NOMO-1 treated with dmso at 0.1 percent for 144 hours (cell line): Measurements from ENCODE around the gene MYL7.
"Not testable (repeated sequence)": the region's sequence is repeated elsewhere in the genome, so short reads cannot be mapped to it uniquely, and the experiment has no call there.

ENCODE experiments used
- DNase-seq: peaks from one replicate; lab custom pipeline; 2025; ENCODE audit not compliant: unreplicated experiment; lab: John Stamatoyannopoulos, UW

The MYL7 gene, protein sequence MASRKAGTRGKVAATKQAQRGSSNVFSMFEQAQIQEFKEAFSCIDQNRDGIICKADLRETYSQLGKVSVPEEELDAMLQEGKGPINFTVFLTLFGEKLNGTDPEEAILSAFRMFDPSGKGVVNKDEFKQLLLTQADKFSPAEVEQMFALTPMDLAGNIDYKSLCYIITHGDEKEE

GRCh38 chr7:44141221-44141850, at the start of gene MYL7:
TSS of gene MYL7 (minus strand) at chr7:44141332. CDS start at chr7:44141305, 27 bp downstream.
- DNase-seq: no peak

DNA sequence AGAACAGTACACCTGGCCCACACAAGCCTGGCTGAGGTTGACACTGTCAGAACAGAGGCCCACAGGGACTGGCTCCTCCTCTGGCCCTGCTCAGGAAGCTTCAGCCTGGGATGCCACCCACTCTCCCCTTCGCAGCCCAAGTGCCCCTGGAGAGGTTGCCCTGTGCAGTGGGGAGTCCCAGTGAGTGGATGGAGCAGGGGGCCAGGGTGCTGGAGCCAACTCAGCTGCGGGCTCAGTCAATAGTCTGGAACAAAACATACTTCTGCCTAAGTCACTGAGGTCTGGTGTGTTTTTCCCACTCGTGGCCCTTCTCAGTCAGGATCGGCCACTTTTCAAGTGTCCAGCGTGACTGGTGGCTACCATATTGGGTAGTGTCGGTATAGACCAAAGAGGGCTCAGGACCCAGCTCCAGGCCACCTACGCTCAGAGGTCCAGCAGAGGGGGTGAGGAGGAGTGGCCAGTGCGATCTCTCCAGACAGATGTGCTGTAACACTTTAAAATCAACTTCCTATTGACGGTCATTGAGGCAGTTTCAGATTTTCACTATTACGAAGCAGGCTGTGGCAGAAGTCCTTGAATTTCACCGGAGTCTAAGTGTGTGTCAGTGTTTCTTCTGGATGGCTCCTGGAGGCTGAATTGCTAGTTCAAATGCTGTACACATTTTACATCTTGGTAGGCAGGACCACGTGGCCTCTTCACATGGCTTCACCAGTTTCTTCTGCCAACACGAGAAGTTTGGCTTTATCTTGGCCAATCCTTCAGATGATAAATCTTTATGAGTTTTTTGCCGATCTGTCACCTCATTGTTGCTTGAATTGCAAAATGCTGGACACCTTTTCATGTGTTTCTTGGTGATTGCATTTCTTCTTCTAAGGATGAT, 49.1 kb upstream of the MYL7 start:
- no peak for DNase-seq

GRCh38 chr7:44189286-44189992, 48.3 kb upstream of the MYL7 start, which contains the start of gene GCK:
TSS of gene GCK (minus strand) at chr7:44189439. CDS start at chr7:44188953, 486 bp downstream.
- no peak for DNase-seq

GRCh38 chr7:44188480-44189225, 47.5 kb upstream of the MYL7 start:
- DNase-seq: no peak

GRCh38 chr7:44187636-44188416, 46.7 kb upstream of the MYL7 start:
- DNase-seq: no peak

DNA sequence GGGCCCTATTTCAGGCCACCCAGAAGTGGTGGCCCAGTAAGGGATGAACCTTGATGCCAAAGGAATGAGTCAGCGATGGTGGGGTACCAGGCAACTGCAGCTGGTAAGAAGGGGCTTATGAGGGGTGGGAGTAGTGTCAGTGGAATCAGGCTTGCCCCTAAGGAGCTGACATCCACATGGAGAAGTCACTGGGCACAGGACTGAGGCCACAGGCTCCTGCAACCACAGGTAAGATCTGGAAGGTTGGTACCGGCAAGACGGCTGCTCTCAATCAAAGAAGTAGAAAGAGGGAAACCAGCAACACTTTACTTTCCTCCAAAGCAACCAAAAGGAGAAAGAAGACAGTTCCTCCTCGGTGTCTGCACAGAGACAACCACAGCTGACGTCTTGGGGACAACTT, 45.6 kb upstream of the MYL7 start:
- no peak for DNase-seq

DNA sequence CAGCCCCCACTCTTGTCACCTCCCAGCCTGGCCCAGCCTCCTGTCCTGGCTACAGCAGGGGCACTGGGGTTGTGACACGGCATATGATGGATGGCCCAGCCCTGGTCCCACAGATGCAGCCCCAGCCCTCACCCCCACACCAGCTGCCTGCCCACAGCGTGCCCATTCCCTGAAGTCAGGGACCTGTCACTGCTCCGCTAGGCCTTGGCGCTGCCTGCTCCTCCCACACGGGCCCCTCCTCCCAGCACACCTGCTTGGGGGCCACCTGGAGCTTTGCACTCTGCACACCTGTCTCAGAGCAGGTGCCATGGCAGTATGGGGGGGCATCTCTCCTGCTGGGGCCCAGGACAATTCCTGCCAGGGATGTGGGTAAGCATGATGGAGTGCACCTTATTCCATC, 44.6 kb upstream of the MYL7 start:
- DNase-seq: no peak

DNA sequence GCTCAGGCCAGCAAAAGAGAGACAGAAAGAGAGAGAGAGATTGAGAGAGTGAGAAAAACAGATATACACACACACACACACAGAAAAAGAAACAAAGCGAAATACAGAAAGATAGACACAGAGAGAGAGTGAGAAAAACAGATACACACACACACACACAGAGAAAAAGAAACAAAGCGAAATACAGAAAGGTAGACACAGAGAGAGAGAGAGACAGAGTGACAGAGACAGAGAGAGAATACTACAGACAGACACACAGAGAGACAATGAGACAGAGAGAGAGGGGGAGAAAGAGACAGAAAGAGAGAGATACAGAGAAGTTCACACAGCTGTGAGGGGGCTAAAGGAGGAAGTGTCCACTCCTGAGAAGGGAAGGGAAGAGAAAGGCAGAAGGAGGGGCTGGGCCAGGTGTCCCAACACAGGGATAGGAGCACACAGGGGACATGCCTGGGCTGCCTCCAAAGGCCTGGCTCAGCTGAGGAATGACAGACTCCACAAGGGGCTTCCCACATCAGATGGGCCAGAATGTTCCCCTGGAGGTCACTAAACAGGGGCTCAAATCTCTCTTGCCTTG, 43.8 kb upstream of the MYL7 start:
- no peak for DNase-seq

- DNase-seq: no peak
Measured at GRCh38 chr7:44184206-44184872, 43.2 kb upstream of the MYL7 start.

DNA sequence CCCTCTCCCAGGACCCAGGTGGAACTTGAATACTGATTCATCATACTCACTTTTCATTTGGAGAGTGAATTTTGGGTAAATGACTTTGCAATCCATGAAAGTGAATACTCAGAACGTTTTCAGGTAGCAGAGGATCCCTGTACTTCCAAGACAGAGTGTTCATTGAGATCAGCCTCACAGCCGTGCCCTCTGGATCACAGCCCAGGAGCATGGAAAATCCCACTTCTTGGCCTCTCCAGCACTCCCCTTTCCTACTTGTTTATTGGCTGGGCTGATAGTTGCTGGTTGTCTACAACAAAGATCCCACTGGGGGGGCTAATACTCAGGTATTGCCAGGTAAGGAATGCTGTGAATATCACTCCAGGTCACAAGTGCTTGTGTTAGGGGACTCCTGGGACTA, 42.3 kb upstream of the MYL7 start:
- DNase-seq: no peak

DNA sequence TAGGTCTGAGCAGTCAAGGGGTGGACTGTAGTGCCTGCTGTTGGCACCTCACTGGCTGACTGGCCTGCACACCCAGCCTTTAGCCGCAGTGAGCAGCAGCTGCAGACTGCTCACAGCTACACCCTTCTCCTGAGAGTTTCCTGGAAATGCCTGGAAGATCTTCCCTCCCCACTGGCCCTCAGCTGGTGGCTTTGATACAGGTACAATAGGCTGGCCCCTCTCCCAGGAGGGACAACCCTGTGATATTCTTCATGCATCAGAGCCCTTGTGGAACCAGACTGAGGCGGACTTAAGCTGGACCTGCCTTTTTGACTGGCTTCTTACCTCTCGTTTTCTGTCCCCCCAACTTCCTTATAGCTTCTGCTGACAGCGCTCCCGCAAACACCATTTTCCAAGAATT, 41.7 kb upstream of the MYL7 start:
- DNase-seq: no peak

GRCh38 chr7:44180631-44181030, 39.5 kb upstream of the MYL7 start:
- DNase-seq: no peak

DNA sequence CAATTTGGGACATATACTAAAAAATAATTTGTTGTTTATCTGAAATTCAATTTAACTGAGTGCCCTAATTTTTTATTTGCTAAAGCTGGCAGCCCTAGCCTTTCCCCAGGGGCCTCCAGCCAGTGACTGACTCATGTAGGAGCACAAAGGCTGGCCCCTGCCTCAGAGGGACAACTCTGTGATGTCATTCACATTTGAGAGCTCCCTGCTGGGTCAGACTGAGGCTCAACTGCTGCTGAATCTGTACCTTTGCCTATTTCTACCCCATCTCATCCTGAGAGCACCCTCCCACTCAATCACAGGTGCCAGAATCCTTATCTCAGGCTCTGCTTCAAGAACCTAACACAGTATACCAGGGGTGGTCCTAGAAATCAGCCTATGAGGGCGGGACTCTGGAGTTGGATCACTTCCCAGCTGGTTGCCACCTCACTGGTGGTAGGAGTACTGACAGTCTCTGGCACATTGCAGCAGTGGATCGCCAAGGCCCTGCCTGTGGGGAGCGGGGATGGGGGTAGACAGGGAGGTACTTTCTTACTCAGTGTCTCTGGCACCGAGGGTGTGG, 36.5 kb upstream of the MYL7 start:
- DNase-seq: no peak

- no peak for DNase-seq
Measured at GRCh38 chr7:44176486-44176885, 35.4 kb upstream of the MYL7 start.

DNA sequence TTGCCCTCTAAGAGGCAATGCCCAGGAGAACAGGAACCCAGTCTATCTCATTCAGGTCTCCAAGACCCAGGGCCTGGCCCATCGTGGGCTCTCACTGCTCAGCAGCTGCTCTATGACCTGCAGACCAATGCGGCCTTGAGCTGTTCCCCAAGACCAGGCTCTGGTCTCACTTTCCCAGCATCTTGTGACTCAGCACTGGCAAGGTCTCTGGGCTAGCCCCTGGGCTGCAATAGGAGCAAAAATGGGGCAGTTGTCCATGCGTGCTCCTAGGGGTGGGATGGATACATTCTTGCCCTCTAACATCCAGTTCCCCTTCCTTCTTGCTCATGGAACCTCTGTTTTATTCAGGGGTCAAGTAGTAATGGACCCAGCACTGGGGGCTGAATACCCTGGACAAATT, 34.6 kb upstream of the MYL7 start:
- no peak for DNase-seq

DNA sequence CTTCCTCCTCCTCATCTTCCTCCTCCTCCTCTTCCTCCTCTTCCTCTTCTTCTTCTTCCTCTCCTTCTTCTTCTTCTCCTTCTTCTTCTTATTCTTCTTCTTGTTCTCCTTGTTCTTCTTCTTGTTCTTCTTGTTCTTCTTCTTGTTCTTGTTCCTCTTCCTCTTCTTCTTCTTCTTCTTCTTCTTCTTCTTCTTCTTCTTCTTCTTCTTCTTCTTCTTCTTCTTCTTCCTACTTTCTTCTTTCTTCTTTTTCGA, 33.5 kb upstream of the MYL7 start:
- not testable (repeated sequence) for DNase-seq

DNA sequence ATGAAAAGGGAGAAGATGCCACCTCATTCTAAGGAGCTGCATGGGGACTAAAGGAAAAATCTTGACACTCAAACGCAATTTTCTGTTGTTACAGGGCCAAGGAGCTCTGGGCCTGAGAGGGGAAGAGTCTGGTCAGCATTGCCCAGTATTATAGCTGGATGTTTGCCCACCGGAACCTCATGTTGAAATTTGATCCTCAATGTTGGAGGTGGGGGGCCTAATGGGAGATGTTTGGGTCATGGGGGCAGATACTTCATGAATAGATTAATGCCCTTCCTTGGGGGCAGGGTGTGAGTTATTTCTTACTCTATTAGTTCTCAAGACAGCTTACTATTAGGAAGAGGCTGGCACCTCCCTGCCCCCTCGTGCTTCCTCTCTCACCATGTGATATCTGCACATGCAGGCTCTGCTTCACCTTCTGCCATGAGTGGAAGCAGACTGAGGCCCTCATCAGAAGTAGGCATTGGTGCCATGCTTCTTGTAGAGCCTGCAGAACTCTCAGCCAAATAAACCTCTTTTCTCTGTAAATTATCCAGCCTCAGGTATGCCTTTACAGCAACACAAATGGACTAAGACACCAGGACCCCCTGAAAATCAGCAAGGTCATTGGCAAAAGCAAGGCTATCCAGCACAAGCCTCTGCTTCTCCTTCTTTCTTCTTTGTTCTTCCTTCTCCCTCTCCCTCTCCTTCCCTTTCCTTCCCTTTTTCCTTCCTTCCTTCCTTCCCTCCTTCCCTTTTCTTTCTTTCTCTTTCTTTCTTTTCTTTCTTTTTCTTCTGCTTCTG, 33.0 kb upstream of the MYL7 start:
- no peak for DNase-seq

- DNase-seq: no peak
Measured at GRCh38 chr7:44172803-44173424, 31.8 kb upstream of the MYL7 start.
